H1 (cell line): ENCODE measurements around the gene ADD1. TPM values are rescaled to one million over a fixed set of nuclear protein-coding genes. Genes with fewer than 3 reads are reported as not detected.

Source experiments
- CTCF ChIA-PET: fragments of 300-600 bp; sonication (Branson Sonifier 250); formaldehyde crosslinking; loops from one replicate; lab custom pipeline; 2021; ENCODE audit not compliant: partially characterized antibody; lab: Charles Lee
- POLR2A ChIA-PET: fragments of 300-600 bp; sonication (Branson Sonifier 250); formaldehyde crosslinking; loops from one replicate; lab custom pipeline; 2021; ENCODE audit warnings: inconsistent platforms; ENCODE audit not compliant: partially characterized antibody; lab: Charles Lee
- DNase-seq, 2 experiments: peaks; one replicate each; pipeline versions ENCODE4 v3.0.0 to v3.0.0-alpha.2; 2010 to 2022; ENCODE audit warnings: low spot score in 2 of 2, low read depth in 1 of 2, mixed read lengths in 1 of 2
- FAIRE-seq: peaks from 2 replicates; lab custom pipeline; 2011; peaks lifted over from hg19 to GRCh38; lab: Jason Lieb, UNC
- H2AFZ ChIP-seq: 2 replicates; pipeline ENCODE4 v1.8.1; 2012; ENCODE audit warnings: low read length, inconsistent platforms
- H2AK5ac ChIP-seq: 2 replicates; pipeline ENCODE4 v1.6.1; 2013; ENCODE audit warnings: low read depth, low read length
- H2BK120ac ChIP-seq: replicated peaks from 2 replicates; pipeline ENCODE3; 2013; ENCODE audit warnings: low read depth, low read length, inconsistent platforms
- H2BK12ac ChIP-seq: 2 replicates; pipeline ENCODE4 v1.6.1; 2013; ENCODE audit warnings: low read depth, low read length
- H2BK15ac ChIP-seq: 2 replicates; pipeline ENCODE4 v1.6.1; 2013; ENCODE audit warnings: low read length
- H2BK20ac ChIP-seq: 2 replicates; pipeline ENCODE4 v1.6.1; 2013; ENCODE audit warnings: low read length
- H2BK5ac ChIP-seq: 2 replicates; pipeline ENCODE4 v1.6.1; 2013; ENCODE audit warnings: low read depth, low read length
- H3K14ac ChIP-seq: 2 replicates; pipeline ENCODE4 v1.6.1; 2013; ENCODE audit warnings: inconsistent platforms; ENCODE audit not compliant: insufficient read length
- H3K18ac ChIP-seq: 2 replicates; pipeline ENCODE4 v1.6.1; 2013; ENCODE audit warnings: low read length; ENCODE audit errors: extremely low read depth
- H3K23ac ChIP-seq: 2 replicates; pipeline ENCODE4 v1.6.1; 2013; ENCODE audit warnings: inconsistent platforms; ENCODE audit not compliant: insufficient read length
- H3K23me2 ChIP-seq: 2 replicates; pipeline ENCODE4 v1.6.1; 2013; ENCODE audit warnings: low read depth, low read length
- H3K27ac ChIP-seq: 2 replicates; pipeline ENCODE4 v1.6.1; 2011; ENCODE audit warnings: low read depth, low read length, inconsistent platforms
- H3K27me3 ChIP-seq, 4 experiments: replicated peaks in 1 of 4; 1 replicate in 1 of 4; 2 replicates in 3 of 4; pipeline versions ENCODE4 v1.6.1 to v1.8.1; 2011 to 2013; ENCODE audit warnings: low read length in 3 of 4, mild to moderate bottlenecking in 3 of 4, inconsistent platforms in 2 of 4, mixed read lengths in 2 of 4, moderate library complexity in 1 of 4; ENCODE audit not compliant: control insufficient read depth in 3 of 4, insufficient read depth in 3 of 4; ENCODE audit errors: extremely low read depth in 1 of 4
- H3K36me3 ChIP-seq, 4 experiments: 2 replicates each; pipeline versions ENCODE4 v1.6.1 to v1.8.1; 2011 to 2013; ENCODE audit warnings: mild to moderate bottlenecking in 4 of 4, low read length in 3 of 4, moderate library complexity in 2 of 4, control low read depth in 1 of 4, inconsistent platforms in 1 of 4; ENCODE audit not compliant: insufficient read depth in 4 of 4, control insufficient read depth in 2 of 4
- H3K4ac ChIP-seq: replicated peaks from 2 replicates; pipeline ENCODE3; 2013; ENCODE audit warnings: low read length, low read depth, mixed read lengths, inconsistent platforms; ENCODE audit not compliant: insufficient read length
- H3K4me1 ChIP-seq, 4 experiments: replicated peaks in 1 of 4; 1 replicate in 1 of 4; 2 replicates in 3 of 4; pipeline versions ENCODE4 v1.6.1 to v1.8.1; 2011 to 2013; ENCODE audit warnings: low read length in 3 of 4, inconsistent platforms in 2 of 4, mixed read lengths in 1 of 4; ENCODE audit not compliant: insufficient read depth in 4 of 4, control insufficient read depth in 3 of 4
- H3K4me2 ChIP-seq, 2 experiments: 2 replicates each; pipeline versions ENCODE4 v1.6.1 to v1.8.1; 2011 to 2013; ENCODE audit warnings: low read depth in 2 of 2, low read length in 2 of 2, control low read depth in 1 of 2, inconsistent platforms in 1 of 2, mild to moderate bottlenecking in 1 of 2; ENCODE audit not compliant: insufficient read depth in 1 of 2
- H3K4me3 ChIP-seq, 4 experiments: fragments of 200-600, 300-600 bp in 1 of 4; sonication (generic), shearing (Covaris generic), sonication (Bioruptor Twin) in 1 of 4; 2 replicates each; pipeline versions ENCODE4 v1.5.1 to v1.8.1; 2011 to 2016; ENCODE audit warnings: low read length in 4 of 4, low read depth in 3 of 4, control low read depth in 2 of 4, inconsistent platforms in 2 of 4, mild to moderate bottlenecking in 2 of 4, mixed read lengths in 1 of 4, moderate library complexity in 1 of 4; ENCODE audit not compliant: insufficient read depth in 2 of 4; ENCODE audit errors: extremely low read depth in 1 of 4
- H3K56ac ChIP-seq: replicated peaks from 2 replicates; pipeline ENCODE3; 2013; ENCODE audit warnings: low read depth, mild to moderate bottlenecking, mixed read lengths, low read length, inconsistent platforms; ENCODE audit not compliant: insufficient read length
- H3K79me1 ChIP-seq: 2 replicates; pipeline ENCODE4 v1.6.1; 2013; ENCODE audit warnings: low read depth, low read length, control low read depth
- H3K79me2 ChIP-seq, 2 experiments: 2 replicates each; pipeline versions ENCODE4 v1.6.1 to v1.8.1; 2012 to 2013; ENCODE audit warnings: low read length in 2 of 2, mild to moderate bottlenecking in 2 of 2, inconsistent platforms in 1 of 2; ENCODE audit not compliant: insufficient read depth in 2 of 2, control insufficient read depth in 1 of 2
- H3K9ac ChIP-seq, 4 experiments: replicated peaks in 1 of 4; 1 replicate in 1 of 4; 2 replicates in 3 of 4; pipeline versions ENCODE4 v1.6.1 to v1.8.1; 2011 to 2013; ENCODE audit warnings: low read depth in 3 of 4, low read length in 3 of 4, control low read depth in 2 of 4, mild to moderate bottlenecking in 2 of 4, moderate library complexity in 2 of 4, inconsistent platforms in 1 of 4; ENCODE audit errors: extremely low read depth in 1 of 4
- H3K9me3 ChIP-seq, 2 experiments: 2 replicates each; pipeline versions ENCODE4 v1.6.1 to v1.8.1; 2012 to 2013; ENCODE audit warnings: mild to moderate bottlenecking in 2 of 2, moderate library complexity in 2 of 2, control low read depth in 1 of 2, inconsistent platforms in 1 of 2, low read depth in 1 of 2, low read length in 1 of 2, mixed read lengths in 1 of 2; ENCODE audit not compliant: insufficient read depth in 2 of 2
- H4K20me1 ChIP-seq, 2 experiments: replicated peaks in 1 of 2; 2 replicates each; pipeline versions ENCODE3 to v1.8.1; 2011 to 2013; ENCODE audit warnings: inconsistent platforms in 2 of 2, low read length in 2 of 2, mild to moderate bottlenecking in 1 of 2; ENCODE audit not compliant: insufficient read depth in 2 of 2, control insufficient read depth in 1 of 2
- H4K5ac ChIP-seq: 2 replicates; pipeline ENCODE4 v1.6.1; 2013; ENCODE audit warnings: low read length, low read depth, mixed read lengths, inconsistent platforms; ENCODE audit not compliant: insufficient read length
- H4K8ac ChIP-seq: 2 replicates; pipeline ENCODE4 v1.8.0; 2013; ENCODE audit warnings: mild to moderate bottlenecking, moderate library complexity, low read length, inconsistent platforms; ENCODE audit not compliant: insufficient read depth; ENCODE audit errors: extremely low read depth
- H4K91ac ChIP-seq: replicated peaks from 2 replicates; pipeline ENCODE3; 2013; ENCODE audit warnings: low read length, mixed read lengths, inconsistent platforms; ENCODE audit not compliant: insufficient read length
- CBX5 ChIP-seq: fragments of 300-800, 300-1000 bp; sonication (generic); IDR thresholded peaks from 2 replicates; pipeline ENCODE4 v1.7.1; 2016; ENCODE audit warnings: antibody characterized with exemption, low read length, low read depth
- CHD1 ChIP-seq: IDR thresholded peaks from 2 replicates; pipeline ENCODE4 v1.6.1; 2012; ENCODE audit warnings: low read depth, low read length, improper control_type of control experiment
- CREB1 ChIP-seq: IDR thresholded peaks from 2 replicates; pipeline ENCODE4 v1.6.1; 2012; ENCODE audit warnings: inconsistent platforms
- EP300 ChIP-seq, 2 experiments: IDR thresholded peaks; 1 replicate in 1 of 2; 2 replicates in 1 of 2; pipeline ENCODE4 v1.6.1; 2011 to 2012; ENCODE audit warnings: low read depth in 2 of 2, low read length in 2 of 2, mild to moderate bottlenecking in 2 of 2, borderline replicate concordance in 1 of 2, inconsistent platforms in 1 of 2, moderate library complexity in 1 of 2
- FOSL1 ChIP-seq: IDR thresholded peaks from 2 replicates; pipeline ENCODE4 v1.6.1; 2011; ENCODE audit warnings: mild to moderate bottlenecking, low read depth, low read length, moderate library complexity; ENCODE audit not compliant: insufficient read depth
- GTF2F1 ChIP-seq: IDR thresholded peaks from 2 replicates; pipeline ENCODE4 v1.6.1; 2012; ENCODE audit warnings: low read depth, low read length, improper control_type of control experiment, borderline replicate concordance
- KDM1A ChIP-seq: fragments of 200-600, 300-600 bp; sonication (generic); IDR thresholded peaks from 2 replicates; pipeline ENCODE4 v1.7.1; 2016; ENCODE audit warnings: mild to moderate bottlenecking, low read length, borderline replicate concordance
- NANOG ChIP-seq: IDR thresholded peaks from 2 replicates; pipeline ENCODE4 v1.6.1; 2011; ENCODE audit warnings: low read length, low read depth, mild to moderate bottlenecking, inconsistent platforms; ENCODE audit not compliant: insufficient read depth, poor library complexity, severe bottlenecking
- POU5F1 ChIP-seq: IDR thresholded peaks from 2 replicates; pipeline ENCODE4 v1.6.1; 2011; ENCODE audit warnings: low read depth, mild to moderate bottlenecking, low read length, moderate library complexity
- RAD21 ChIP-seq, 2 experiments: IDR thresholded peaks in 1 of 2; conservative IDR thresholded peaks in 1 of 2; 2 replicates each; pipeline ENCODE4 v1.6.1; 2011; ENCODE audit warnings: low read depth in 2 of 2, low read length in 2 of 2, improper control_type of control experiment in 1 of 2, inconsistent platforms in 1 of 2, mild to moderate bottlenecking in 1 of 2, moderate library complexity in 1 of 2
- RXRA ChIP-seq: IDR thresholded peaks from 2 replicates; pipeline ENCODE4 v1.6.1; 2011; ENCODE audit warnings: low read depth, mild to moderate bottlenecking, low read length, moderate library complexity; ENCODE audit not compliant: insufficient read depth
- SUZ12 ChIP-seq: fragments of 200-600 bp; sonication (generic); IDR thresholded peaks from 2 replicates; pipeline ENCODE4 v1.6.1; 2012; ENCODE audit warnings: mild to moderate bottlenecking, inconsistent platforms, low read length, moderate library complexity, mixed read lengths
- WGBS, 2 experiments: shearing (Covaris generic) in 1 of 2; methylation state at CpG; one replicate each; pipeline versions ENCODE4 v1.1.6 to v1.1.7; 2013 to 2015; ENCODE audit warnings: low lambda C conversion rate in 2 of 2, mixed read lengths in 2 of 2, inconsistent platforms in 1 of 2, low coverage in 1 of 2, missing lambda C conversion rate in 1 of 2; ENCODE audit not compliant: insufficient replicate concordance in 2 of 2, insufficient coverage in 1 of 2, insufficient read length in 1 of 2; ENCODE audit errors: extremely low coverage in 1 of 2, missing lambda C conversion rate in 1 of 2; 5-methylcytosine and 5-hydroxymethylcytosine counted together
- polyA plus RNA-seq, 7 experiments: library from polyadenylated mRNA; depleted of rRNA in 3 of 7; stranded (reverse) in 5 of 7; unstranded in 2 of 7; fragments of >200 nt in 5 of 7; fragments of 200-250 nt in 2 of 7; gene quantifications; 1 replicate in 5 of 7; 2 replicates in 1 of 7; 4 replicates in 1 of 7; pipeline versions ENCODE4 v1.2.1 to v1.2.3, GENCODE V29; 2011 to 2013; ENCODE audit warnings: missing spikeins in 2 of 7, mixed read lengths in 2 of 7
- total RNA-seq: library from RNA; stranded (reverse); fragmentation: NEBNext Ultra II Directional; extraction: Animal tissue kit (Norgen Biotek cat#: 25700); gene quantifications from 2 replicates; pipeline ENCODE4 v1.2.1, GENCODE V29; 2021

ADD1 gene
- total and polyA plus RNA-seq, 2 of the 8 experiments (the other 6 are each of a cell fraction or from before 2014, with no cell fraction given) = 113 to 143 TPM

- H3K4ac ChIP-seq = no peak overlapping the region
- 87% methylated on average over 8 of the region's 8 CpGs; no CpG with 5 or more reads in 1 of the 2 experiments for WGBS, 2 experiments
- H2BK15ac ChIP-seq = no peak overlapping the region
- peaks cover 3% of the 10 kb centered on the region for H3K23me2 ChIP-seq
- H3K18ac ChIP-seq = peak overlapping the region; percentile 75; the same call in 1 of the 2 replicates
- no peak overlapping the region for H3K27ac ChIP-seq
- no peak overlapping the region for H2BK120ac ChIP-seq
- no peaks in the 10 kb centered on the region for H3K9me3 ChIP-seq
- H3K14ac ChIP-seq = no peak overlapping the region
- peaks cover 0 to 10% (median 6%) of the 10 kb centered on the region in 4 experiments; a peak in 5 of 8 replicates for H3K36me3 ChIP-seq
- H4K8ac ChIP-seq = no peak overlapping the region; the same call in 1 of the 2 replicates
- H2BK20ac ChIP-seq = no peak overlapping the region
- H3K4me3 ChIP-seq = no peak overlapping the region
- H3K23ac ChIP-seq = no peak overlapping the region
- no peaks in the 10 kb centered on the region for H4K20me1 ChIP-seq
- H3K4me2 ChIP-seq = peak overlapping the region; percentile 11 to 23; a peak in 1 of 4 replicates
- no peak overlapping the region for H2AFZ ChIP-seq
- 0 out of 2 replicates have a peak overlapping the region, but pooled peaks have one; percentile 83 for H2BK5ac ChIP-seq
- H3K4me1 ChIP-seq = peaks cover 2 to 11% (median 6%) of the 10 kb centered on the region in 4 experiments
- no peak overlapping the region for H4K91ac ChIP-seq
- H4K5ac ChIP-seq = no peak overlapping the region
- no peak overlapping the region for H3K56ac ChIP-seq
- H2BK12ac ChIP-seq = peak overlapping the region; percentile 17; the same call in 1 of the 2 replicates
- CTCF ChIA-PET = interaction anchor here (0.7 to 1.7 kb wide), 3 partner anchors 13 to 30 kb away, joined by 3 to 5 read pairs (median 4); no protein-coding TSS in a partner anchor
- H3K79me2 ChIP-seq = no peaks in the 10 kb centered on the region
- no peak overlapping the region; the same call in 1 of the 2 replicates for H2AK5ac ChIP-seq
- POLR2A ChIA-PET = interaction anchor here (0.6 to 8.8 kb wide), 11 partner anchors 12 to 82 kb away, joined by 3 to 75 read pairs (median 4); partner anchors contain the start of gene TNIP2
- no peak for FAIRE-seq
- no peak for DNase-seq
- no peaks in the 10 kb centered on the region for H3K79me1 ChIP-seq
- H3K27me3 ChIP-seq = no peaks in the 10 kb centered on the region
- H3K9ac ChIP-seq = no peak overlapping the region
- TF ChIP-seq KDM1A (no peak), CREB1 (no peak), CBX5 (no peak), CHD1 (no peak), RAD21 (IDR thresholded peaks at IDR 0.05 in 1 of 2, conservative IDR thresholded peaks at IDR 0.05 in 1 of 2; ENCODE audit: low read depth in 2 of 2, low read length in 2 of 2) (no peak), RXRA (no peak), EP300 (IDR thresholded peaks at IDR 0.05; ENCODE audit: borderline replicate concordance in 1 of 2, low read depth in 2 of 2, low read length in 2 of 2) (no peak), SUZ12 (no peak), FOSL1 (no peak), GTF2F1 (no peak), NANOG (no peak), POU5F1 (no peak)
Observed at GRCh38 chr4:2837904-2838496, 5.6 kb upstream of the ADD1 start.
